Urothelium cell line (cell line): ENCODE results near the gene GCG.

Experiments used
- DNase-seq: peaks from one replicate; pipeline ENCODE4 v3.0.0; 2011; ENCODE audit warnings: low spot score, mixed read lengths
- FAIRE-seq: peaks from 2 replicates; lab custom pipeline; 2011; peaks lifted over from hg19 to GRCh38; lab: Jason Lieb, UNC

The GCG gene

DNA sequence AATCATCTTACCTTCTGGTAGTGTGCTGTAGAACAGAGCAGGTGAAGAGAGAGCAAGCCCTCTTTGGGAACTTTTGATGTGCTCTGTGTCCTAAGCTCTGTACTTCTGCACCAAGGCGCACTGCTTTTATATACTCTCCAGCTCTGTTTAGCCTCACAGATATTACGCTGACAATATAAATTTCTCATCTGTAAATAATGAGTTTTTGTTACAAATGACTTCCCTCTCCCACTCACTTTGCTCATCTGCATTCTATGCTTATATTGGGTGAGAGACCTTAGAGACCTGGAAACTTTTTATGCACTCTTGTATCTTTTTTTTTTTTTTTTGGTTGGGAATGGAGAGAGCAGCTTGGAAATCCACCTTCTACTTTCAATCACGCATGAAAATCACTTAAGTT, at the start of gene GCG:
Gene GCG, minus strand, starts transcription at position 101 of the 400 bp plus-strand sequence. CDS start 3,069 bp downstream, outside the sequence.
- FAIRE-seq (no peak), DNase-seq (no peak)

DNA sequence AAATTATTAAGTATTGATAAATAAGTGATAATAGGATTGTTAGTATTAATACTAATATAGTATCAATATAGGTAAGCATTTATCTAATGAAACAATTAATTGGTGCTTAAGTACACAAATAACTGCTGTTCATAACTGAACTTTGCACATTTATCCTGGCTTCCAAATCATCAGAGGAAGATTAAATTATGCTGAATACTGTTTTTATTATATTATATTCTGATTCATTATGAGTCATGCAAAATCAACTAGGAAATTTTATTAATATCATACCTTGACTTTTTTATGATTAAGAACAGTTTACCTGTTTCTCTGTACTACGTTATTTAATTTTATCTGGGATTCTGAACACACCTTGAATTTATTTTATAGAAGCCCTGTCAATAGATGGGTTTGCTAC, 48.6 kb upstream of the GCG start:
- DNase-seq, result no peak

DNA sequence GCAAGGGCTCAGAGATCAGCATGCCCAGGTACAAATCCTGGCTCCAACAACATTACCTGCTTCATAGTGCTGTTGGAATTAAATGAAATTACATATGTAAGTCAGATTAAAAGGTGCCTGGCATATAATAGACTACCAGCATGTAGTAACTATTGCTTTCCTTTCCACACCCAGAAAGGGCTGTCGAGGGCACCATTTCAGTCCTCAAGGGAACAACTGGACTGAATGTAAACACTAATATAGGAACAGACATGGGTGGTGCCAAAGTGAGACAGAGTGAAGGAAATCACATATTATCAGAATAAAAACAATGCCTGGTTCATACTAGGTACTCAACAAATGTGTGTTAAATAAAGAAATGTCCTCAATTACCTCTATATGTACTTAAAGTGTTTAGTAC, 47.9 kb upstream of the GCG start:
- FAIRE-seq, result no peak
- no peak for DNase-seq

More for the DNA sequence above, 48.6 kb upstream of the GCG start:
- no peak for FAIRE-seq

- FAIRE-seq (no peak), DNase-seq (no peak)
These were observed 46.2 kb upstream of the GCG start for GRCh38 chr2:162198239-162198638.

DNA sequence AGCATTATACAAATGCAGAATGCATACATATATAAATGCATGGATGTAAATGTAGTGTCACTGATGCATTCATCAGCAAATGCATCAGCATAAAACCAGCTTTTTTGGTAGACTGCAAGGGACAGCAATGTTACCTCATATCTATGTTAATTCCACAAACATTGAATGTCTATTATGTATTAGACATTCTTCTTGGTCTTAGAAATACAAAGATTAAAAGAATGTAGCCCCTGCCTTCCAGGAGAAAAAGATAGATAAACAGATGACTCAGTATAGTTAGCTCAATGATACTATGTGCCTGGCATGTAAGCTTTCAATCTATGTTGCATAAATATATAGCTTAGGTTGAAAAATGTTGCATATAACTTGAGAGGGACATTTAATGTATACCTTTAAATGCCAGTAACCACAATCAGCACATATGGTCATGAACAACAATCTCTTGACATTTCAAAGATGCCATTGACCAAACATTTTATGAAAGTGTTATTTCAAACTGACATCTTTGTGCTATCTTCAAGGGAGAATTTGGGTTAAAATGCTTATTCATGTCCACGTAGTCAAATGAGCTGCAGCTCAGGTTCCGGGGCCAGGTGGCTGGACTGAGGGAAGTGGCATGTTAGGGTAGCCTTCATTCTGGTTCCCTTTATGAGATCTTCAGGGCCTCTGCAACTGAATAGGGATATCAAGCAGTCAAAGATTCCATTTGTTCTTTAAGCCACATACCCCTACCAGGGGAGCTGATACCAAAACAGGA, 45.2 kb upstream of the GCG start:
- FAIRE-seq, result no peak
- no peak for DNase-seq

DNA sequence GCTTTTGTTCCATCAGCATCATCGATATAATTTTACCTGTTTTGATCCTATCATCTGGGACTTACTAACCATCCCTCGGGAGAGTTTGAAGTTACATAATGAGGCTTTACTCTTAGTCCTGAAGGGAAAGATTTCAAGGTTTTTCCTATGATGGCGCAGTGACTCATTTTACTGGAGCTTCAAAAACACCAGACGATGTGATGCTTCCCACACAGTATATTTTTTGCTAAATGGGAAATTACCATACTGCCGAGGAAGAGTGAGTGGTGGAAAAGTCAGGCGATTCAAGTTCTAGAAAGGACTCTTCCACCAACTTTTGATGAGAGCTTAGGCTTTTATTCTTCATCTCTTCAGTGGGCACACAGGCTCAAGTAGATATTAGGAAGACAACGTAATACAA, 44.6 kb upstream of the GCG start:
- no peak for FAIRE-seq
- no peak for DNase-seq

DNA sequence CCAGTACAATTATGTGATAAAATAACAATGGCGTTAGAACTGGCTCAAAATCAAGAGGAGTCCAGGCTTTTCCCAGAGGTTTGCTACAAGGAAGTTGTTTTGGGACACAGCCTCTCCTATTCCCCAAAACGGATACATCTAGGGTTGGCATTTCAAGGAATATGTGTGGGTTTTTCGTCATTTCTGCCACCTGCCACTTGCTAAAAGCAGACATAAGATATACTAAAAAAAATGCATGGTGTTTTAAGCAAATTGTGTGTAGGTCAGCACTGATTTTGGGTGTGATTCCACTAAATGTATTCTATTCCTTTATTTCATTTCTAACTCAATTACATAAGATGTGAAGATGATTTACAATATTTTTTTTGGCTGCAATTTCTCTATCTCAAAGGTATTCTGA, 36.4 kb upstream of the GCG start:
- DNase-seq, result no peak
- FAIRE-seq, result no peak

DNA sequence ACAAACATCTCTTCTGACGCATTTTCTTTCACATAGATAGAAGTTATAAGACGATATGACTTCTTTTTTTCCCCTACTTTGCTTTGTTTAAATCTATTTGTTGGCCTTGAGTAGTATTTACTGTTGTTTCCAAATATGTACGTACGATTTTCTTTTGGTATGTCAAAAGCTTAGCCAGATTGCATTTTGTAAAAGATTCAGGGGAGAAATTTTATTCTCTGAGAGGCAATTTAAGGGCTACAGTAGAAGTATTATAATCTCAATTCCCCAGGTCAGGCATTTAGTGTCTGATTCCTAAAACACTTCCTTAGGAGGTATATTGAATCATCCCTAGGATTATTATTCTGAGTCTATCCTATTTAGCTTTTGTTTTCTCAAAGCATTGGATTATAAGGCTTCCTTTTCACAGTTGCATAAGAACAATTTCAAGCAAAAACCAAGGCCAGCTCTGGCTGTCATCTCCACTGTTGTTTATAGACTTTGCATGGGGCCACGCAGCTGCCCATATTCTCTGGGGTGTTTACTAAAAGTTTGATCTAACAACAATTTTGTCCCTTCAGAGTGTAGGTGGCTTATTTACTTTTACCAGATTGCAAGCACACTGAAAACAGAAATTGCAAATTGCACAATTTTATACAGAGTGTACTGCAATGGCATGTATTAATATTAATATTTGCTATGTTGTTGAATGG, 33.6 kb upstream of the GCG start:
- FAIRE-seq (no peak), DNase-seq (no peak)

- FAIRE-seq (no peak), DNase-seq (no peak)
These were observed 32.9 kb upstream of the GCG start for GRCh38 chr2:162184821-162185450.

DNA sequence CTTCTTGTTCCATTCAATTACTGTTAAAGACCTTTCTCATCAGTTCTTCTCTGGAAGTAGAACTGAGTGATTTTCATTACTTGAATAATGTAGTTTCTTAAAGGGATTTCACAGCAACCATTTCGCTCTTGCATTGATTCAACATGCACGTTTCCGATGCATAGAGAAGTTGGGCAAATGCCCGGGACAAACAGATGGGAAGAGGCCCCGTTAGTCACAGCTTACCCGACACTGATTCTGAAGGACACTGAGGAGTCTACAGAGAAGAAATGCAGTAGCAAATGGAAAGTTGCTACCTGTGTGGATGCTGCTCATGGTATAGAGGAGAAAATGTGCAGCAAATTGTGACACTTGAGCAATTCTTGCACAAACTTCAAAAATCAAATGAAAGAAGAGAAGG, 32.3 kb upstream of the GCG start:
- DNase-seq (no peak), FAIRE-seq (no peak)

- FAIRE-seq (no peak), DNase-seq (no peak)
These were observed 30.3 kb upstream of the GCG start for GRCh38 chr2:162182395-162182794.

DNA sequence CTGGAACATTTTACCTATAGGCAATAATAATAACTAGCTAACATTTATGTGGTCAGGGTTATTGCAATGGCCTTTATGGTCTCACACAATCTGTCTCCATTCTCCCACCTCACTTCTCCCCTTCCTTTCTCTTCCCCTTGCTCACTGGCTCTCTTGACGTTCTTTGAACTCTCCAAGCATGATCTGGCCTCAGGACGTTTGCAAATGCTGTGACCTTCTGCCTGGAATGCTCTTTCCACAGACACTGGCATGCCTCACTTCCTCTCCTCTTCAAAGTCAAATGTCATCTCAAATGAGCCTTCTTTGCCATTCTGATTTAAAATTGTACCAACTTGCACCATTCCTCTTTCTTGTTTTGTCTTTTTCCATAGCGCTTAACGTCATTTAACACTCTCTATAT, 25.3 kb upstream of the GCG start:
- FAIRE-seq (no peak), DNase-seq (no peak)

DNA sequence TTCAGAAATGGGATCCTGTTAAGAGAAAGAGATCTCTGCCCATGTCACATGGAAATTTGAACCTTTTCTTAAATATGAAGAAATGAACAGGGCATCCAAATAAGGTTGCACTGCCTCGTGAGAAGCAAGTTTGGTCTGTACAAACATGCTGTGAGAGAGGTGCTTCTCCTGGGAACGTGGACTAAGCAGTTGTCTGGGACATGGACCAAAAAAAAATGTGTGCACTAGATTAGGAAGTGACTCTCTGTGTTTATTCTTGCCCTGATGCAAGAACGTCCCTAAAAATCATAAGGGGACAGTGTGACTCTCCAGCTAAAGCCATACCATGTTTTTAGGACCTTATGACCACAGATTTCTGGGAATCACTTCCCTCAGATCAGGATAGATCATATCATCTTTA, 23.7 kb upstream of the GCG start:
- no peak for FAIRE-seq

DNA sequence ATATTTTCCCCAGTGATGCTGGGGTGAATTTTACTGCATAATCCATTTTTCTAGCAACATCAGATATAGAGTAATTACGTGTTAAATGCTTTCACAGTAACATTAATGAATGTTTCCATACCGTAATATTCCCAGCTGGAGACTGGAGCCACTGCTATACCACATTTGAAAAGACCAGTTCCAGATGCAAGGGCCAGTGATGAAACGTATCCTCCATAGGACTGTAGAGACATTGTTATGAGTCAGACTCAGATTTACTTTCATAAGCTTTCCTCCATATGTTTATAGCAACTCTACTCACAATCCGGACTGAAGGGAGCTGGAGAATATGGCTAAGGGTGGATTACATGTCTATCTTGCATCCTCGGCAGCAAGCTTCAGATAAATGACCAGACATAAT, 22.7 kb upstream of the GCG start:
- no peak for DNase-seq
- no peak for FAIRE-seq

More for the DNA sequence above, 23.7 kb upstream of the GCG start:
- DNase-seq, result no peak

DNA sequence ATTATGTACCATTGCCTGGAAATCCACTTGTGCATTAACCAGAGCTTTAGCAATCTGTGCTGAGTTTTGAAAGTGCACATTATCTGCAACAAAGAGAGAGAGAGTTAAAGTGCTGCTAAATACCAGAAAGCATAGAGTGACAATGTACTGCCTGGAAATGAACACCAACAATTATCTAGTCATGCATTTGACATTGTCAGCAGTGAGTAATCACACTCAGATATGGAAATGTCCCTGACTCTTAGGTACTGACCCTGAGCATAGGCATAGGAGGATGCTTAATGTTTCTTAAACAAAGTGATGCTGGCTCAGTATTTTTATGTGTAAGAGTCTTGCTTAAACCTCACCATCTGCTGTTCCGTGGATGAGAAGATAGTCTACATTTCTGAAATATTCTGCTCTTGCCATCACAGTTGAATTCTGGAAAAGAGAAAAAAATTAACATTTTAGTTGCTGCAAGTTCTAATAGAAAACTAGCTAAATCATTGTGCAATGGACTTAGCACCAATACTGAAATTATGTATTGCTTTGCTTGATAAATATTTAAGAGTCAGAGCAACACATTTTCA, 20.8 kb upstream of the GCG start:
- FAIRE-seq (no peak), DNase-seq (no peak)

GRCh38 chr2:162166745-162167144, 14.7 kb upstream of the GCG start:
- DNase-seq (no peak), FAIRE-seq (no peak)

GRCh38 chr2:162166174-162166573, 14.1 kb upstream of the GCG start:
- DNase-seq (no peak), FAIRE-seq (no peak)

DNA sequence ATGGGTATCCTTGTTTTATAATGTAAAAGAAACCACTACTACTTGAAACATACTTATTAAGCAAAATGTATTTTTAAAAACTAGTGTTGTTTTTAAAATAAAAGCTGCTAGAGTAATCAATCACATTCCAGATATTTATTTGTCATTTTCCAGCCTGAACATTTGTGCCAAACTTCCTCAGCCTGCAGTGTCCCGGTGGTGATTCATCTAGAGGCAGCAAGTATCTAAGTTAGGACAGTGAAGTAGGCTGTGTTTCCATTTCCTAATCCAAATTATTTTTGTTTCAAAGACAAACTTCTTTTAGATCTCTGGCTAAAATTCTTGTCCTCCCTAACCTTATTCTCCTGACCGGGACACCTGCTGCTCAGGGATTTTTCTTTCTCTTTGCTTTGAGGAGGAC, 12.8 kb upstream of the GCG start:
- DNase-seq (no peak), FAIRE-seq (no peak)

DNA sequence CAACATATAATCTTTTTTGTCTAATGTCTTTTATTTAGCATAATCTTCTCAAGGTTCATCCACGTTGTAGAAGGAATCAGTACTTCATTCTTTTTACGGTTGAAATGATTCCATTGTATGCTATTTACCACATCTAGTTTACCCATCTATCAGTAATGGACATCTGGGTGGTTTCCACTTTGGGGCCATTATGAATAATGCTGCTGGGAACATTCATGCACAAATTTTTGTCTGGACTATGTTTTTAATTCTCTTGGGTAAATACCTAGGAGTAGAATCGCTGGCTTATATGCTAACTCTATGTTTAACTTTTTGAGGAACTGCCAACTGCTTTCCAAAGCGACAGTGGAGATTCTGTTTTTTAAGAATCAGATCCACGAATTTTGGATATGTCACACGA, 7.4 kb upstream of the GCG start:
- FAIRE-seq (no peak), DNase-seq (no peak)

DNA sequence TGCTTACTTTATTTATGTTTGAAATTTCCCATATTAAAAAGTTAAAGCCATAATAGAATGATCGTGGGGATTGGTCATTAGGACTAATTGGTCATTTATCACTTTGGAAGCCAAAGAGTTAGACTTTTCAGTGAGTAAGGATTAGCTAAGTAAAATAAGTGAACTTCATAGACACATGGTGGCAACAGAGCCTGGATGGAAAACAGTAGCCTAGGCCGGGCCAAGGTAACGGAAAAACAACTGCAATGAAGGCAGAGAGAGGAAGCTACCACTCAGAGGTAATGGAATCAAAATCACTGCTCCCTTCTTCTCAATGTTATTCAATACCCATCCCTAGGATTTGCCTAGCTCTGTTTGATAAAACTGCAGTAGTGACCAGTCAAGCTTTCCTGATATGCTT, 4.1 kb upstream of the GCG start:
- no peak for FAIRE-seq

DNA sequence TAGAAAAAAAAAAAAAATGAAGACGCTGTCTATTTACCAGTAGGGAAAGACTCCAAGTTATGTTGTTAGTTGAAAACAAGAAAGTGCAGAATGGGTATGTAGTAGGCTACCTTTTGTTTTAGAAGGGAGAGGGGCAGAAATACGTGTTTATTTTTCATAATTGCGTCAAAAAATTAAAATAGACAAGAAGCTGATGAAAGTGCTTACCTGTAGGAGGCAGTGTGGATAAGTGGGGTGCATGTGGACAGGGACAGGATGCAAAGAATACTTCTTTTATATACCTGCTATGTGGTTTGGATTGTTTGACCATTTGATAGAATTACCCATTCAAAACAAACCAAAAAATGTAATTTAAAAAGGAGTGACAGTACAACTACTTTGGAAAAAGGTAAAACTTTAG, 3.0 kb upstream of the GCG start:
- no peak for DNase-seq

More for the DNA sequence above, 4.1 kb upstream of the GCG start:
- DNase-seq, result no peak

More for the DNA sequence above, 3.0 kb upstream of the GCG start:
- no peak for FAIRE-seq
